ENCODE measurements around the gene PITRM1.

DNA sequence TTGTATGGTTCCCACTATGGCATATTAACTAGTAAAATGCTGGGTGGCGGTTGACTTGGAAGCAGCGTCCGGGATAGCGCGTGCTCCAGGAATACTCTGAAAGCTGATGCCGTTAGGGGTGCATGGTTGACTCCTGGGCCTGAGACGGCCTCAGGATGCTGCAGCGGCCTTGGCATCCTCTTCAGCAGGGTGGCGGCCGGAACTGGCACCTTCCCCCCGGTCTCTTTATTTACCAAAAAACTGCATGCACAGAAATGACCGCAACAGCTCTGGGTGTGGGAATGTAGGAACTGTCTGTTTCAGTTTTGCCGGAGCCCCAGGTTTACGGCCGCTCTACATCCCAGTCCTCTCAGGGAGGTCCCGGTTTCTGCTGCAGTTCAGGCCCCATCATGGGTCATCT lies 76.4 kb downstream of the PITRM1 start:
- TF ChIP-seq, protein P1, sequence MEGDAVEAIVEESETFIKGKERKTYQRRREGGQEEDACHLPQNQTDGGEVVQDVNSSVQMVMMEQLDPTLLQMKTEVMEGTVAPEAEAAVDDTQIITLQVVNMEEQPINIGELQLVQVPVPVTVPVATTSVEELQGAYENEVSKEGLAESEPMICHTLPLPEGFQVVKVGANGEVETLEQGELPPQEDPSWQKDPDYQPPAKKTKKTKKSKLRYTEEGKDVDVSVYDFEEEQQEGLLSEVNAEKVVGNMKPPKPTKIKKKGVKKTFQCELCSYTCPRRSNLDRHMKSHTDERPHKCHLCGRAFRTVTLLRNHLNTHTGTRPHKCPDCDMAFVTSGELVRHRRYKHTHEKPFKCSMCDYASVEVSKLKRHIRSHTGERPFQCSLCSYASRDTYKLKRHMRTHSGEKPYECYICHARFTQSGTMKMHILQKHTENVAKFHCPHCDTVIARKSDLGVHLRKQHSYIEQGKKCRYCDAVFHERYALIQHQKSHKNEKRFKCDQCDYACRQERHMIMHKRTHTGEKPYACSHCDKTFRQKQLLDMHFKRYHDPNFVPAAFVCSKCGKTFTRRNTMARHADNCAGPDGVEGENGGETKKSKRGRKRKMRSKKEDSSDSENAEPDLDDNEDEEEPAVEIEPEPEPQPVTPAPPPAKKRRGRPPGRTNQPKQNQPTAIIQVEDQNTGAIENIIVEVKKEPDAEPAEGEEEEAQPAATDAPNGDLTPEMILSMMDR (optimal IDR thresholded peaks at IDR 0.05 in 1 of 3, IDR thresholded peaks at IDR 0.05 in 1 of 3, conservative IDR thresholded peaks at IDR 0.05 in 1 of 3; ENCODE audit: extremely low read depth in 1 of 3, insufficient read depth in 2 of 3, low read length in 3 of 3), result no peak
- no peak for TF ChIP-seq EZH2 (IDR thresholded peaks at IDR 0.05; ENCODE audit: low read length)

All from keratinocyte (primary cell).